Progenitor cell of endocrine pancreas (in vitro differentiated cells): ENCODE measurements around the gene SLC26A11. TPM values are rescaled to one million over a fixed set of nuclear protein-coding genes. Genes with fewer than 3 reads are reported as not detected.
"Not testable (repeated sequence)": the region's sequence is repeated elsewhere in the genome, so short reads cannot be mapped to it uniquely, and the experiment has no call there.

Experiments
- DNase-seq: peaks from one replicate; pipeline ENCODE4 v3.0.0; 2021; ENCODE audit warnings: low spot score; ENCODE audit not compliant: unreplicated experiment
- H3K27ac Mint-ChIP-seq: 2 replicates; pipeline ENCODE4 v1.8.0; 2021; ENCODE audit warnings: mild to moderate bottlenecking, moderate library complexity, mixed read lengths
- H3K27me3 Mint-ChIP-seq: 2 replicates; pipeline ENCODE4 v1.8.0; 2021; ENCODE audit warnings: mixed read lengths
- H3K36me3 Mint-ChIP-seq: 2 replicates; pipeline ENCODE4 v1.8.0; 2022; ENCODE audit warnings: mixed read lengths; ENCODE audit not compliant: insufficient read depth
- H3K4me1 Mint-ChIP-seq: 2 replicates; pipeline ENCODE4 v1.8.0; 2021; ENCODE audit warnings: low read depth, mixed read lengths
- H3K4me3 Mint-ChIP-seq: 2 replicates; pipeline ENCODE4 v1.8.0; 2021; ENCODE audit warnings: low read depth, mild to moderate bottlenecking, moderate library complexity, mixed read lengths
- H3K9me3 Mint-ChIP-seq: 2 replicates; pipeline ENCODE4 v1.8.0; 2021; ENCODE audit warnings: low read depth, mixed read lengths
- total RNA-seq: library from RNA; stranded (reverse); gene quantifications from 2 replicates; pipeline ENCODE4 v1.2.1, GENCODE V29; 2021
- TF ChIP-seq, protein P1 (sequence below): fragments of 200-600 bp; sonication (generic); IDR thresholded peaks from one replicate; pipeline ENCODE4 v1.5.0; 2021; ENCODE audit warnings: antibody characterized with exemption, mild to moderate bottlenecking; ENCODE audit not compliant: unreplicated experiment

Gene SLC26A11
- total RNA-seq, 1 donor from 2014 or later: 40.1 TPM

GRCh38 chr17:80294653-80295052, 74.4 kb downstream of the SLC26A11 start:
- peaks cover 19% of the 10 kb centered on the region for H3K36me3 Mint-ChIP-seq
- TF ChIP-seq, protein P1, sequence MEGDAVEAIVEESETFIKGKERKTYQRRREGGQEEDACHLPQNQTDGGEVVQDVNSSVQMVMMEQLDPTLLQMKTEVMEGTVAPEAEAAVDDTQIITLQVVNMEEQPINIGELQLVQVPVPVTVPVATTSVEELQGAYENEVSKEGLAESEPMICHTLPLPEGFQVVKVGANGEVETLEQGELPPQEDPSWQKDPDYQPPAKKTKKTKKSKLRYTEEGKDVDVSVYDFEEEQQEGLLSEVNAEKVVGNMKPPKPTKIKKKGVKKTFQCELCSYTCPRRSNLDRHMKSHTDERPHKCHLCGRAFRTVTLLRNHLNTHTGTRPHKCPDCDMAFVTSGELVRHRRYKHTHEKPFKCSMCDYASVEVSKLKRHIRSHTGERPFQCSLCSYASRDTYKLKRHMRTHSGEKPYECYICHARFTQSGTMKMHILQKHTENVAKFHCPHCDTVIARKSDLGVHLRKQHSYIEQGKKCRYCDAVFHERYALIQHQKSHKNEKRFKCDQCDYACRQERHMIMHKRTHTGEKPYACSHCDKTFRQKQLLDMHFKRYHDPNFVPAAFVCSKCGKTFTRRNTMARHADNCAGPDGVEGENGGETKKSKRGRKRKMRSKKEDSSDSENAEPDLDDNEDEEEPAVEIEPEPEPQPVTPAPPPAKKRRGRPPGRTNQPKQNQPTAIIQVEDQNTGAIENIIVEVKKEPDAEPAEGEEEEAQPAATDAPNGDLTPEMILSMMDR: no peak
- H3K4me3 Mint-ChIP-seq: no peak overlapping the region
- no peak for DNase-seq
- no peak overlapping the region for H3K27ac Mint-ChIP-seq
- H3K9me3 Mint-ChIP-seq: peaks cover 1% of the 10 kb centered on the region
- no peaks in the 10 kb centered on the region for H3K4me1 Mint-ChIP-seq
- no peaks in the 10 kb centered on the region for H3K27me3 Mint-ChIP-seq

GRCh38 chr17:80295146-80295545, 74.9 kb downstream of the SLC26A11 start:
- Mint-ChIP-seq H3K4me3 (no peak overlapping the region), H3K27ac (no peak overlapping the region), H3K27me3 (no peaks in the 10 kb centered on the region), H3K4me1 (no peaks in the 10 kb centered on the region), H3K9me3 (peaks cover 3% of the 10 kb centered on the region), H3K36me3 (peaks cover 24% of the 10 kb centered on the region)
- DNase-seq: no peak
- TF ChIP-seq, protein P1: no peak

- no peak for DNase-seq
- H3K4me1 Mint-ChIP-seq: no peaks in the 10 kb centered on the region
- H3K27me3 Mint-ChIP-seq: no peaks in the 10 kb centered on the region
- H3K36me3 Mint-ChIP-seq: peaks cover 23% of the 10 kb centered on the region
- H3K9me3 Mint-ChIP-seq: peaks cover 3% of the 10 kb centered on the region
- H3K27ac Mint-ChIP-seq: no peak overlapping the region
- H3K4me3 Mint-ChIP-seq: no peak overlapping the region
- TF ChIP-seq, protein P1: no peak
These were observed 75.3 kb downstream of the SLC26A11 start for GRCh38 chr17:80295559-80295958.

- no peak for DNase-seq
- no peaks in the 10 kb centered on the region for H3K27me3 Mint-ChIP-seq
- H3K27ac Mint-ChIP-seq: no peak overlapping the region
- H3K4me3 Mint-ChIP-seq: no peak overlapping the region
- H3K36me3 Mint-ChIP-seq: peaks cover 30% of the 10 kb centered on the region
- H3K4me1 Mint-ChIP-seq: no peaks in the 10 kb centered on the region
- TF ChIP-seq, protein P1: no peak
- H3K9me3 Mint-ChIP-seq: peaks cover 7% of the 10 kb centered on the region
These were observed 76.0 kb downstream of the SLC26A11 start for GRCh38 chr17:80296221-80296620.

DNA sequence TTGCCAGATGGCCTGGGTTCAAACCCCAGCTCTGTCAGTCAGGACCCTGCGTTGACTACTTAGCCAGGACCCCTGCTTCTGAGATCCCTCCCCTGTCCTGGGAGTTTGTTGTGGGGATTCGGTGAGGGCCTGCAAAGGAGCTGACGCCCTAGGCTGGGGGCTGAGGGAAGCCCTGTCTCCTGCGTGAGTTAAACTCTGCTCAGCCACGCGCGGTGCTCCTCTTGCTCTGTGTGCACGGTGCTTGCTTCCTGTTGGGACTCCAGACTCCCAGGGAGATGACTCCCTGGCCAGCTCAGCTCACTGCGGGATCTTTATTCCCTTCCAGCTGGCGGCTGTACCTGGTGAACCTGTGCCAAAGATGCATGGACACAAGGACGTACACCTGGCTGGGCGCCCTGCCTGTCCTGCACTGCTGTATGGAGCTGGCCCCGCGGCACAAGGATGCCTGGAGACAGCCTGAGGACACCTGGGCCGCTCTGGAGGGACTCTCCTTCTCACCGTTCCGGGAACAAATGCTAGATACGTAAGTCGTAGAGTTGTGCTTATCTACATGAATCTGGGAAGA, 77.9 kb downstream of the SLC26A11 start:
- H3K36me3 Mint-ChIP-seq: peaks cover 40% of the 10 kb centered on the region
- H3K27ac Mint-ChIP-seq: no peak overlapping the region
- TF ChIP-seq, protein P1: no peak
- H3K4me3 Mint-ChIP-seq: no peak overlapping the region
- peaks cover 17% of the 10 kb centered on the region for H3K9me3 Mint-ChIP-seq
- no peaks in the 10 kb centered on the region for H3K27me3 Mint-ChIP-seq
- no peaks in the 10 kb centered on the region for H3K4me1 Mint-ChIP-seq
- no peak for DNase-seq

- not testable (repeated sequence) for H3K27ac Mint-ChIP-seq, H3K4me1 Mint-ChIP-seq, H3K4me3 Mint-ChIP-seq, DNase-seq, H3K27me3 Mint-ChIP-seq
- Mint-ChIP-seq H3K9me3 (peaks cover 17% of the 10 kb centered on the region), H3K36me3 (peaks cover 45% of the 10 kb centered on the region)
These were observed 79.3 kb downstream of the SLC26A11 start for GRCh38 chr17:80299350-80300100.

DNA sequence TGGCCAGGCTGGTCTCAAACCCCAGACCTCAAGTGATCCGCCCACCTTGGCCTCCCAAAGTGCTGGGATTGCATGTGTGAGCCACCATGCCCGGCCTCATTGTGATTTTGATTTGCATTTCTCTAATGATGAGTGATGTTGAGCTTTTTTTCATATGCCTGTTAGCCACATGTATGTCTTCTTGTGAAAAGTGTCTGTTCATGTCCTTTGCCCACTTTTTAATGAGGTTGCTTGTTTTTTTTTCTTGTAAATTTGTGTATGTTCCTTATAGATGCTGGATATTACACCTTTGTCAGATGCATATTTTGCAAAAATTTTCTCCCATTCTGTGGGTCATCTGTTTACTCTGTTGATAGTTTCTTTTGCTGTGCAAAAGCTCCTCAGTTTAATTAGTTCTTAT, 80.5 kb downstream of the SLC26A11 start:
- peaks cover 49% of the 10 kb centered on the region for H3K36me3 Mint-ChIP-seq
- not testable (repeated sequence) for DNase-seq, H3K4me3 Mint-ChIP-seq, H3K4me1 Mint-ChIP-seq, H3K27me3 Mint-ChIP-seq, H3K27ac Mint-ChIP-seq
- peaks cover 21% of the 10 kb centered on the region for H3K9me3 Mint-ChIP-seq
